SJCRH30 (cell line): ENCODE results near the gene WLS. TPM values are rescaled to one million over a fixed set of nuclear protein-coding genes. Genes with fewer than 3 reads are reported as not detected.

ENCODE experiments used
- DNase-seq, 2 experiments: peaks; one replicate each; pipeline ENCODE4 v3.0.0-alpha.2; 2015 to 2020
- H3K27ac ChIP-seq: fragments of 250-450 bp; sonication (Bioruptor Pico); 2 replicates; pipeline ENCODE4 v1.5.1; 2020; ENCODE audit warnings: mild to moderate bottlenecking, moderate library complexity
- H3K27me3 ChIP-seq: fragments of 250-450 bp; sonication (Bioruptor Pico); 2 replicates; pipeline ENCODE4 v1.5.1; 2020; ENCODE audit warnings: mild to moderate bottlenecking, moderate library complexity
- H3K36me3 ChIP-seq: fragments of 250-450 bp; sonication (Bioruptor Pico); 2 replicates; pipeline ENCODE4 v1.5.1; 2020; ENCODE audit warnings: mild to moderate bottlenecking, moderate library complexity
- H3K4me1 ChIP-seq: fragments of 250-450 bp; sonication (Bioruptor Pico); 2 replicates; pipeline ENCODE4 v1.5.1; 2020; ENCODE audit warnings: mild to moderate bottlenecking, moderate library complexity
- H3K4me3 ChIP-seq: fragments of 250-450 bp; sonication (Bioruptor Pico); 2 replicates; pipeline ENCODE4 v1.5.1; 2020; ENCODE audit warnings: mild to moderate bottlenecking, moderate library complexity
- H3K9me3 ChIP-seq: fragments of 250-450 bp; sonication (Bioruptor Pico); replicated peaks from 2 replicates; pipeline ENCODE4 v1.5.1; 2020; ENCODE audit warnings: mild to moderate bottlenecking, moderate library complexity
- total RNA-seq: library from RNA; depleted of rRNA; stranded (reverse); fragments of >200 nt; shearing (Covaris generic); gene quantifications from 2 replicates; pipeline ENCODE4 v1.2.3, GENCODE V29; 2014

WLS gene
- total RNA-seq, 1 experiment from 2014 or later: 43.2 TPM

DNA sequence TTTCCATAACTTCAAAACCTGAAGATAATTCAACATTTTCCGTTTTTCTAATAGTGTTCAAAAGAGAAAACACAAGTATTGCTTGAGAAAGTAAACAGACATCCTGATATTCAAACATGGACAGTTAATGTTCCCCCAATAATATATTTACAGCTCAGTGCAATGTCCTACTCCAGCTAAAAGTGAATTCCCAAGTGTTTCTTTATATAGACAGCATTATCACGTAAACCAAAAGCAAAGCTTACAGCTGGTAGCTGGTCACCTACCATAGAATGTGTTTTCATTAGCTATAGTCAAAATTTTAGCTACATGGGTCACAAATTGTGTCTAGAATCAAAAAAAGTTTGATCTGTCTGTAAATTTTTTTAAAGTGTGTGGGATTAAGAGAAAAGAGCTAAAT lies 34.9 kb downstream of the WLS start:
- DNase-seq: no peak
- Histone ChIP-seq H3K4me3 (no peak overlapping the region), H3K36me3 (peaks cover 3% of the 10 kb centered on the region; the same call in 1 of the 2 replicates), H3K27ac (no peak overlapping the region), H3K27me3 (no peaks in the 10 kb centered on the region), H3K9me3 (no peaks in the 10 kb centered on the region), H3K4me1 (peaks cover 28% of the 10 kb centered on the region)

DNA sequence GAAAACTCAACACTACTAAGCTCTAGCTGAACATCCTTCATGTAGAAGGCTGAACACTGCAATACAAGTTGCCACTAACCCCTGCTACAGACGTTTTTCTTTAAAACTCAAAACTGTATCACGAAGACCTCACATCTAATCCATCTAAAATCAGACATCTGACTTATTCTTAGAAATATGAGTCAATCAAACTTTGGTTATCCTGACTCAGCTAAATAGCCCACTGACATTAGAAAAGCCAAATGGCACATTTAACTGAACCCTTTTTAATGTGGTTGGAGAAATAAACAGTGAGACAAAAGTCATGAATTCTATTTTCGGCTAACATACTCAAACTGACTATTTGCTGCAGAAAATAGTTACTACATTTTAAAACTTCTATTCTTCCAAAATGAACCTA lies 35.6 kb downstream of the WLS start:
- DNase-seq: no peak
- H3K27me3 ChIP-seq: no peaks in the 10 kb centered on the region
- H3K9me3 ChIP-seq: no peaks in the 10 kb centered on the region
- H3K4me1 ChIP-seq: peaks cover 23% of the 10 kb centered on the region
- H3K36me3 ChIP-seq: peaks cover 7% of the 10 kb centered on the region; the same call in 1 of the 2 replicates
- H3K4me3 ChIP-seq: no peak overlapping the region
- no peak overlapping the region for H3K27ac ChIP-seq

DNA sequence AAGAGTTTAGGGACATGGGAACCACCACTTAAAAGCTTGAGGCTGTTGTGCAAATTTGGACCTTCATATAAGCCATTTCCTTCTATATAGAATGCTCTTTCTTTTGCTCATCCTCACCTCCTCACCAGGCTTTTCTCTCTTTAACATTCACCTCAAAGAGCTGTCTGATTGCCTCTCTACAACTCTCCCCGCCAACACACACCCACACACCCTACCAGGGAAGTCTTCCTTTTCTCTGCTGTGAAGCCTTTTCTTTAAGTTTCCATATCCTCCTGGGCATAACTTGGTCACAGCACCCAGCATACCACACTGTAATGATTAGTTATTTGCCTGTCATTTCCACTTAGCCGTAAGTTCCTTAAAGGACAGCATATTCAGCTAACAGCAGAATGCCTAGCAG lies 40.6 kb downstream of the WLS start:
- no peaks in the 10 kb centered on the region for H3K9me3 ChIP-seq
- no peaks in the 10 kb centered on the region for H3K27me3 ChIP-seq
- DNase-seq: no peak
- peaks cover 29% of the 10 kb centered on the region for H3K36me3 ChIP-seq
- H3K27ac ChIP-seq: no peak overlapping the region
- no peak overlapping the region for H3K4me3 ChIP-seq
- peaks cover 7% of the 10 kb centered on the region for H3K4me1 ChIP-seq

DNA sequence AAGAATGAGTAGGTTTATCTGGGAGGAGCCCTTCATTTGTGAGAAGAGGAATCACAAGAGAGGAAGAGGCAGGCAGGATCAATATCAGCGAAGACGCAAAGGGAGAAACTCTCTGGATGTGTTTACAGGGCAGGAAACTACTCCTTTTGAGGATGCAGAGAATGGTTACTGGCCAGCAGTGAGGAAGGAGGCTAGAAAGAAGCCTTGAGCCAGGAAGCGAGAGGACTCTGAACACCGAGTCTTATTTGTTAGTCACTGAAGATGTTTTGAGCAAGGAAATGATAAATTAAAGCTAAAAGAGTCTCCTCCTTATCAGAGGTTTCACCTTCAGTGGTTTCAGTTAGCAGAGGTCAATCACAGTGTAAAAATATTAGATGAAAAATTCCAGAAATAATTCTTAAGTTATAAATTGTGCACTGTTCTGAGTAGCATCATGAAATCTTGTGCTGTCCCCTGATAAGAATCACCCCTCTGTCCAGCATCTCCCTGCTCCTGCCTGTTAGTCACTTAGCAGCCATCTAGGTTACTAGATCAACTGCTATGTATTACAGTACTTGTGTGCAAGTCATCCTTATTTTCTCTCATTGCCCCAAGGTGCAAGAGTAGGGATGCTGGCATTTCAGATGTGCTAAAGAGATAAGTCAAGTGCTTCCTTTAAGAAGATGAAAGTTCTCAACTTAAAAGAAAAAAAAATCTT lies 43.5 kb downstream of the WLS start:
- no peak overlapping the region for H3K27ac ChIP-seq
- no peak overlapping the region for H3K4me3 ChIP-seq
- H3K4me1 ChIP-seq: no peaks in the 10 kb centered on the region
- H3K27me3 ChIP-seq: no peaks in the 10 kb centered on the region
- peaks cover 30% of the 10 kb centered on the region for H3K36me3 ChIP-seq
- H3K9me3 ChIP-seq: no peaks in the 10 kb centered on the region
- DNase-seq: no peak

DNA sequence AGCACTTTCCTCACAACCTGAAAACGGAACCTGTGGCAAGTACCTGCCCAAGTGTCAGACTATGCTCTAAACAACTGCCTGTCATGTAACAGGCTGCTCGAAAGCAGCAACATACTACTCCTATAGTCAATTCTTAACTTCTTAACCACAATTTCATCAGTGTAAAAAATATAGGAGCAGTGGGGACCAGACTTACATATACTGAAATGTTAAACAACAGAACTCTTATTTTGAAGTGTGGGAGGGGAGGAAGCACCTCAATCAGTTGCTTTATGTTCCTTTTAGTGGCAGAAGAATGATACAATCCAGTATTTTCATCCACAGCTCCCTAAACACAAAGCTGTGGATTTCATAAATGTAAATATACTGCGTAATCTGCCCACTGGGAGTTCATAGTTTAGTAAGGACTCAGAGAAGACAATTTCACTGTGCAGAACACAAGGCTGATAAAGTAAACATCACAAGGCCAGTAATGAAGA lies 44.2 kb downstream of the WLS start:
- H3K4me3 ChIP-seq: no peak overlapping the region

DNA sequence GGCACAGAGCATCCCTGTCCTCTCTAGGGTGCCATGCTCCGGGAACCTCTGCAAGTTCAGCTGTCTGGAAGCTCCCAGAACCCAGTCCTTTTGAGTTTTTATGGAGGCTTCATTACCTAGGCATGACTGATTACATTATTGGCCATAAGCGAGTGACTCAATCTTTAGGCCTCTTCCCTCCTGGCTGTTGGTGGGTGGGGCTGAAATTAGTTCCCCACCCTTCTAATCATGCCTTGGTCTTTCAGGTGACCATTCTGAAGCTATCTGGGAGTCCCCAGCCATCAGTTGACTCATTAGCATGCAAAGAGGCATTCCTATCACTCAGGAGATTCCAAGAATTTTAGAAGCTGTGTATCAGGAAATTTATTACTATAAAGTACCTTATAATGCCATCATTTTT lies 46.6 kb downstream of the WLS start:
- H3K9me3 ChIP-seq: no peaks in the 10 kb centered on the region
- peaks cover 16% of the 10 kb centered on the region; the same call in 1 of the 2 replicates for H3K36me3 ChIP-seq
- H3K4me1 ChIP-seq: peaks cover 2% of the 10 kb centered on the region
- H3K27ac ChIP-seq: no peak overlapping the region
- no peaks in the 10 kb centered on the region for H3K27me3 ChIP-seq
- H3K4me3 ChIP-seq: no peak overlapping the region
- no peak for DNase-seq

More for the DNA sequence above, 44.2 kb downstream of the WLS start:
- Histone ChIP-seq H3K9me3 (no peaks in the 10 kb centered on the region), H3K27me3 (no peaks in the 10 kb centered on the region), H3K4me1 (no peaks in the 10 kb centered on the region), H3K36me3 (peaks cover 28% of the 10 kb centered on the region), H3K27ac (no peak overlapping the region)
- no peak for DNase-seq

DNA sequence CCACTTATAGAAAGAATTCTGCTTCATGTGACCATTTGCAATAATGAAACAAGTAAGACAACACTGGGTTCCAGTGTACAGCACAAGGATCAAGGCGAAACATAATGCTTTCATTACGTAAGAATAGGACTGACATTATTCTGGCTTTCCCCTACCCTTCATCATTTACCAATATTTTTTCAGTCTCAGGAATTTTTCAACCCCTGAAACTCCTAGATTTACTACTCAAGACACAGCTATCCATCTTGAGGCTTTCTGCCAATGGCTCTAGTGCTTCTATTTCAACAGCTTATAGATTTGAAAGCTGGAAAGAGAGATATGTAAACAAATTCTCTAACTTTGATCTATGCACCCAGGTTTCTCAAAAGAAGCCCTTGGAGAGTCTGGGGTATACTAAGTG lies 48.4 kb downstream of the WLS start:
- H3K4me3 ChIP-seq: no peak overlapping the region
- H3K4me1 ChIP-seq: peaks cover 9% of the 10 kb centered on the region
- H3K36me3 ChIP-seq: peaks cover 3% of the 10 kb centered on the region; the same call in 1 of the 2 replicates
- no peaks in the 10 kb centered on the region for H3K9me3 ChIP-seq
- no peaks in the 10 kb centered on the region for H3K27me3 ChIP-seq
- no peak overlapping the region for H3K27ac ChIP-seq
- no peak for DNase-seq

DNA sequence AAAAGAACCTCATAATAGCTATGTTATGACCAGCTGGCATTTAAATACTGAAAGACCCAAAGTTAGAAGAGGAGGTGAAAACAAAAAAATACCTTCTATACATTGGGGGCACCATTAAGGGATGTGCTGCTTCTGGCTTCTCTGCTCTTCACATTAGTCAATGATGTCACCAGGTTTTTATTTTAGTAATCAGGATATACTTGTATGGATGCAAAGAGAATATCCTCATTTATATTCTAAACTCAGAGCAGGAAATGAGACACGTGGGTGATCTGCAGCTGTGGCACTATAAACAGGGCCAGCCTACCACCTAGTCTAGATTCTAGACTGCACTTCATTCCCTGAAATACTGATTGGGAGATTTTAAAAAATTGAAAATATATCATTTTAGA lies 51.2 kb downstream of the WLS start:
- Histone ChIP-seq H3K4me1 (peaks cover 19% of the 10 kb centered on the region), H3K36me3 (no peaks in the 10 kb centered on the region), H3K27me3 (no peaks in the 10 kb centered on the region), H3K27ac (no peak overlapping the region), H3K9me3 (no peaks in the 10 kb centered on the region), H3K4me3 (no peak overlapping the region)
- no peak for DNase-seq

DNA sequence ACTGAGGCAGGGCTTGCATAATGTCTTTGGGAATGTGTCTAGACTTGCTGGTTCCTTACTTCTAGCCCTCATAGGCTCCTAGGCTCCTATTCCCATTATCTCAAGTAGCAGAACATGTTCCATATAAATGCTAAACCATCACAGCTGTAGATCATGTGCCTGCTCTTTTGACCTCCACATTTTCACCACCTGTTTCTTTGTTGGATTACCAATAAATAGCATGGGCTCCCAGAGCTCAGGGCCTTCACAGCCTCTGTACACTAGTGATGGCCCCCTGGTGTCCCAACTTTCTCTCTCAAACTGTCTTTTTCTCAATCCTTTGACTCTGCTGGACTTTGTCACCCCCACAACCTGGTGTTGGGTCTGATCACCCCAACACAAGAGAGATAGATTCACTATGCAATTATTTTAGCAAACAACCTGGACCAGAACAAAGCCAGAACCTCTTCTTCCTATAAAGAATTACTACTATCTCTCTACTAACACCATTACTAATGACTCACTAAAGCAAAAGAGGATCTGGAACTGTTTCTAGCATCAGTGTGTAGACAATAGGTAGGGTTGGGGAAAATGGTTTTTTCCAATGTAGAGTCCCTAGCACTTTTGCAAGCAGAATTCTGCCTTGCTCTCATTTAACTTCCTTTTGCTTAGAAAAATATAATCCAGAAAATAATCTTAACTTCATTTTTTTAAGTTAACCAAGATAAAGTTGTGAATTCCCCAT lies 51.7 kb downstream of the WLS start:
- peak; percentile 35 to 60 for DNase-seq
- H3K27ac ChIP-seq: peak overlapping the region; percentile 42
- H3K9me3 ChIP-seq: no peaks in the 10 kb centered on the region

DNA sequence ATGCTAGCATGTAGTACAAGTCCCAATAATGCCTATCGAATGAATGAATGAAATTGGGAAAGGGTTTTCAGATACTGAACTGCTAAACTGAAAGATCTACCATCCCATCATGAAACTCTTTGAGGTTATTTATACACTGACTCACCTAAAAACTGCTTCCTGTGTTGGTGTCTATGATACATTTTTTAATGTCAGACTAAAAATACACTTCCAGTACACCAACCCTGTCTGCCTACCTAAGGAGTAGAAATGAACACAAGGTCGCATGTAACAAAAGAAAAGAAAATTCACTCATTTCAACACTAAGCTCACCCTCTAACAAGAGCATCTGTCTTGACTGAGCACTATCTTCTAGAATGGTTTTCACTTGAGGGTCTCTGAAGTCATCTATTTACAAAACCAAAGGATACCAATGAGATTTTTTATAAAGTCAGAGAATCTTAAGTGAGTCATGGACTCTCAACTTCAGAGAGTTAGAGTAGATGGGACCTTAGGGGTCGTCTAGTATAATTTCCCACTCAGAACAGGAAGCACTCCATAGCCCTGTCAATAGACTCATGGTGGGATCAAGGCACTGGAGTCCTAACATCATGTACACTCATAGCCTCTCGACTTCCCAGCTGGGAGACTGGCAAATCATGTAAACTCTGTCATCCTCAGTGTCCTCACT lies 53.4 kb downstream of the WLS start:
- Histone ChIP-seq H3K9me3 (no peaks in the 10 kb centered on the region), H3K4me1 (peaks cover 40% of the 10 kb centered on the region), H3K27ac (no peak overlapping the region), H3K36me3 (no peaks in the 10 kb centered on the region), H3K27me3 (no peaks in the 10 kb centered on the region), H3K4me3 (no peak overlapping the region)
- no peak for DNase-seq

More for the DNA sequence above, 51.7 kb downstream of the WLS start:
- Histone ChIP-seq H3K4me3 (no peak overlapping the region), H3K36me3 (no peaks in the 10 kb centered on the region), H3K4me1 (peaks cover 24% of the 10 kb centered on the region), H3K27me3 (no peaks in the 10 kb centered on the region)

DNA sequence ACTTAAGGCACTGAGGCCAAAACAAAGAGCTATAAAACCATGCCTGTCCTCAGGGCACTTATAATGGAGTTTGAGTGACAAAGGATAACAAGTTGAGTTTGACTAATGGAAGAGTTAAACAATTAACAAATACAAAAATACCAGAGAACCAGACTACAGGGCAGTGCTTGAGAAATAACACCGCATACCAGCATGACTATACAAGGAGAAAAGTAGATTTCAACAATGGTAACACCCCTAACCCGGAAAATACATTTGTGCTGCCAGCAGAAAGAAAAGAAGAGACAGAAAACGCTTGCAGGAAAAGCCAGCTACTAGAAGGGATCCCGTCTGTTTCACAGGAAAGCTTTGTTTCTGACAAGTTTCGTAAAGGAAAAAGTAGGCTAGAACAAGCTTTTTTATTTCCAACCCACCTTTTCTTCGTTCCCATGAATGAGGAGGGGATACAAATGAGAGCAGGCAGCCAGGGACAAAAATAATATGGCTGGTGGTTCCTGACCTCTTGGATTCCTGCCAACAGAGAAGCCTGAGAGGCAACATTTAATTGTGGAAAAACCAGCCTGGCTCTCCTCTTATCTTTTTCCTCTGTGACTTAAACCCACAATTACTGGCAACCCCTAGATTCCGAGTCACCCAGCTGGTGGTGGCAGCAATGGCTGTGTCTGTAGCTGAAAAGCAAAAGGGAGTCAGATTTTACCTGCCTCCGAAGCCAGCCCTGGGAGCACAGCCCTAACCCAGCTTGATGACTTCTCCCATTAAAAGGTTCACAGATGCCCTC lies 56.5 kb downstream of the WLS start:
- no peaks in the 10 kb centered on the region for H3K36me3 ChIP-seq
- no peaks in the 10 kb centered on the region for H3K9me3 ChIP-seq
- H3K27me3 ChIP-seq: no peaks in the 10 kb centered on the region
- H3K27ac ChIP-seq: peak overlapping the region; percentile 22
- no peak overlapping the region for H3K4me3 ChIP-seq
- H3K4me1 ChIP-seq: peaks cover 51% of the 10 kb centered on the region
- peak; percentile 45 to 76 for DNase-seq

DNA sequence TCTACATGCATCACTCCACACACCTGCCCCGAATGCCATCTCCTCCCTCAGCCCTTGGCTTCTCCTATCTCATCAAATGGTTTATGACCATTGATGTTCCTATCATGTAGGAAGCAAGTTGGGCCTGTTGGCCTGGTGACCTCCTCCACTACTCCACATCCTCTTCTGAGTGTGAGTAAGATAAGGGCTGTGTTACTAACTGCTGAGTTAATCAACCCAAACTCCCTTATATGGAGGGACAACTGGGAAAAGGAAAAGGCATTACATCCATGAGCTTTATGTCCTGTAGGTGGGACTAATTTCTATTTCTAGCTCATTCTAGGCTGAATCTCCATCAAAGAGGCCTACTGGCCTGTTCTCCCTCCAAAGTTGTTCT lies 57.6 kb downstream of the WLS start:
- Histone ChIP-seq H3K4me3 (no peak overlapping the region), H3K9me3 (no peaks in the 10 kb centered on the region), H3K36me3 (no peaks in the 10 kb centered on the region), H3K27me3 (no peaks in the 10 kb centered on the region), H3K27ac (peak overlapping the region; percentile 73), H3K4me1 (peaks cover 43% of the 10 kb centered on the region)
- DNase-seq: no peak

DNA sequence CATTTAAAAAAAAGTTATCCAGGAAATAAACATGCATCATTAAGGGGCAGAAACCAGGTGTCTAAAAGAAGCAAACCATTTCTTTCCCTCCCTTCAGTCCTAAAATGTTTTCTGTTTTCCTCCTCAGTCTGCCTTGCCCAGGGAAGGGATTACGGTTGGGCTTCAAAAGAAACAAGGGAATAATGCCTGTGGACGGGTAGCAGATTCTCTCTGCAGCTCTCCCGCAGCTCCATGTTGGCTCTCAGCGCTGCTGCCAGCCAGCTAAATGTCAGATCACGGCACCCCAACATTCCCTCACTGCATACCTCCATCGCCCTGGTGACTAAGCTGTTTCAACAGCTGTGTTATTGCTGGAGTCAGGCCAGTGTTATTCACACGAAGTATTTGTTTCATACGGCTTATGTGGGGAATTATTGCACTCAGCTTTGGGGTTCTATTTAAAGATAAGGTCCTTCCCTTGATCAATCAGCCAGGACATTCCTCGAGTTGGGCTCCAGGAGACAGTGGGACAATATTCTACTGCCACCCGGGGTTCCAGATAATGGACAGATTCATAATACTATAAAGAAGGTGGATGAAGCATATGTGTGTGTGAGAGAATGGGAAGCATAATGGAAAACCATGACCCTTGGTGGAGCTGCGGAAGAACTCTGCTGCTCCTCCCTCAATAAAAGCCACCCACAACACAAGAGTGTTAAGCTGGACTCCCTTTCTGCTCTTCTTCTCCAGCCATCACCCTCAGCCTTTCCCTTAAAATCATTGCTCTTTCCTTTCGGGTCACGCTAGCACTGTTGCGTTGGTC lies 58.2 kb downstream of the WLS start:
- Histone ChIP-seq H3K4me3 (peak overlapping the region; percentile 9), H3K4me1 (peaks cover 43% of the 10 kb centered on the region), H3K9me3 (no peaks in the 10 kb centered on the region), H3K36me3 (no peaks in the 10 kb centered on the region), H3K27me3 (no peaks in the 10 kb centered on the region), H3K27ac (peak overlapping the region; percentile 73)
- DNase-seq: peak; percentile 90 to 95
